K562 (cell line): ENCODE results near the gene HERPUD2.

Experiments
- BRF2 ChIP-seq: IDR thresholded peaks from 3 replicates; pipeline ENCODE4 v1.6.1; 2011; ENCODE audit warnings: borderline replicate concordance, mild to moderate bottlenecking; ENCODE audit not compliant: insufficient read length, insufficient read depth
- MED1 ChIP-seq: sonication (generic); formaldehyde crosslinking; IDR thresholded peaks from 2 replicates; pipeline ENCODE4 v1.8.1; 2023; ENCODE audit warnings: missing genetic modification reagents, borderline replicate concordance
- REST ChIP-seq, 2 experiments: fragments of 450-650 bp; formaldehyde crosslinking in 1 of 2; IDR thresholded peaks; 2 replicates each; pipeline versions ENCODE4 v1.4.0 to v1.6.1; 2014 to 2020; ENCODE audit warnings: mild to moderate bottlenecking in 2 of 2, borderline replicate concordance in 1 of 2, low read depth in 1 of 2
- SIX5 ChIP-seq, 2 experiments: IDR thresholded peaks; 2 replicates each; pipeline ENCODE4 v1.6.1; 2011; ENCODE audit warnings: low read length in 2 of 2, borderline replicate concordance in 1 of 2, low read depth in 1 of 2, mild to moderate bottlenecking in 1 of 2, moderate library complexity in 1 of 2; ENCODE audit not compliant: insufficient read depth in 1 of 2
- SP2 ChIP-seq: IDR thresholded peaks from 2 replicates; pipeline ENCODE4 v1.6.1; 2011; ENCODE audit warnings: mild to moderate bottlenecking, low read depth, low read length, moderate library complexity; ENCODE audit not compliant: poor library complexity, severe bottlenecking; ENCODE audit errors: extremely low read depth
- TEAD1 ChIP-seq, 2 experiments: fragments of 450-650 bp in 1 of 2; sonication (generic) in 1 of 2; formaldehyde crosslinking; IDR thresholded peaks; 2 replicates each; pipeline versions ENCODE4 v1.4.0 to v1.8.0; 2020 to 2022; ENCODE audit warnings: mild to moderate bottlenecking in 2 of 2, missing genetic modification reagents in 1 of 2
- ZMIZ1 ChIP-seq, 2 experiments: fragments of 150-350 bp in 1 of 2; IDR thresholded peaks; 2 replicates each; pipeline ENCODE4 v1.6.1; 2012 to 2016; ENCODE audit warnings: low read depth in 2 of 2, low read length in 2 of 2, mild to moderate bottlenecking in 1 of 2, moderate library complexity in 1 of 2
- TF ChIP-seq, protein P1 (sequence below), 3 experiments: IDR thresholded peaks in 2 of 3; conservative IDR thresholded peaks in 1 of 3; 2 replicates each; pipeline ENCODE4 v1.5.1; 2011 to 2012; ENCODE audit warnings: low read length in 3 of 3, mild to moderate bottlenecking in 3 of 3, control low read depth in 2 of 3, improper control_type of control experiment in 1 of 3, inconsistent platforms in 1 of 3, low read depth in 1 of 3, mixed read lengths in 1 of 3, moderate library complexity in 1 of 3; ENCODE audit not compliant: insufficient read depth in 2 of 3

- TF ChIP-seq BRF2 (no peak), REST (IDR thresholded peaks at IDR 0.05; ENCODE audit: borderline replicate concordance) (no peak), REST (CRISPR knock-in tag; IDR thresholded peaks at IDR 0.05; ENCODE audit: low read depth) (no peak), ZMIZ1 (IDR thresholded peaks at IDR 0.05; ENCODE audit: low read depth in 2 of 2, low read length in 2 of 2) (no peak), SP2 (no peak), SIX5 (IDR thresholded peaks at IDR 0.05; ENCODE audit: borderline replicate concordance in 1 of 2, insufficient read depth in 1 of 2, low read depth in 1 of 2, low read length in 2 of 2) (no peak), TEAD1 (CRISPR knock-in tag; IDR thresholded peaks at IDR 0.05) (no peak), MED1 (no peak)
- TF ChIP-seq, protein P1, sequence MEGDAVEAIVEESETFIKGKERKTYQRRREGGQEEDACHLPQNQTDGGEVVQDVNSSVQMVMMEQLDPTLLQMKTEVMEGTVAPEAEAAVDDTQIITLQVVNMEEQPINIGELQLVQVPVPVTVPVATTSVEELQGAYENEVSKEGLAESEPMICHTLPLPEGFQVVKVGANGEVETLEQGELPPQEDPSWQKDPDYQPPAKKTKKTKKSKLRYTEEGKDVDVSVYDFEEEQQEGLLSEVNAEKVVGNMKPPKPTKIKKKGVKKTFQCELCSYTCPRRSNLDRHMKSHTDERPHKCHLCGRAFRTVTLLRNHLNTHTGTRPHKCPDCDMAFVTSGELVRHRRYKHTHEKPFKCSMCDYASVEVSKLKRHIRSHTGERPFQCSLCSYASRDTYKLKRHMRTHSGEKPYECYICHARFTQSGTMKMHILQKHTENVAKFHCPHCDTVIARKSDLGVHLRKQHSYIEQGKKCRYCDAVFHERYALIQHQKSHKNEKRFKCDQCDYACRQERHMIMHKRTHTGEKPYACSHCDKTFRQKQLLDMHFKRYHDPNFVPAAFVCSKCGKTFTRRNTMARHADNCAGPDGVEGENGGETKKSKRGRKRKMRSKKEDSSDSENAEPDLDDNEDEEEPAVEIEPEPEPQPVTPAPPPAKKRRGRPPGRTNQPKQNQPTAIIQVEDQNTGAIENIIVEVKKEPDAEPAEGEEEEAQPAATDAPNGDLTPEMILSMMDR (IDR thresholded peaks at IDR 0.05 in 2 of 3, conservative IDR thresholded peaks at IDR 0.05 in 1 of 3; ENCODE audit: insufficient read depth in 2 of 3, low read depth in 1 of 3, low read length in 3 of 3) = no peak
Observed at GRCh38 chr7:35657125-35657524, 37.8 kb downstream of the HERPUD2 start.
